Sigmoid colon (tissue), 7 donors: ENCODE measurements around the gene EFEMP2. TPM values are rescaled to one million over a fixed set of nuclear protein-coding genes. Genes with fewer than 3 reads are reported as not detected.

Experiments used
- DNase-seq: peaks from one replicate; pipeline ENCODE4 v3.0.0-alpha.2; 2019
- H3K27ac ChIP-seq, 4 donors: fragments of 200-600 bp; sonication (generic); one replicate each; pipeline ENCODE4 v1.5.1; 2016 to 2019; ENCODE audit warnings: mild to moderate bottlenecking in 1 of 4
- H3K27me3 ChIP-seq, 3 donors: fragments of 200-600 bp; sonication (generic); one replicate each; pipeline ENCODE4 v1.5.1; 2019; ENCODE audit warnings: mild to moderate bottlenecking in 1 of 3
- H3K36me3 ChIP-seq, 4 donors: fragments of 200-600 bp; sonication (generic); one replicate each; pipeline ENCODE4 v1.5.1; 2016 to 2019
- H3K4me1 ChIP-seq, 4 donors: fragments of 200-600 bp; sonication (generic); one replicate each; pipeline ENCODE4 v1.5.1; 2017 to 2019
- H3K4me3 ChIP-seq, 4 donors: fragments of 200-600 bp; sonication (generic); one replicate each; pipeline ENCODE4 v1.5.1; 2017 to 2019; ENCODE audit warnings: mild to moderate bottlenecking in 2 of 4, moderate library complexity in 1 of 4
- H3K9me3 ChIP-seq, 4 donors: fragments of 200-600 bp in 3 of 4; sonication (generic) in 3 of 4; one replicate each; pipeline versions ENCODE4 v1.5.1 to v1.6.1; 2013 to 2019
- CTCF ChIP-seq, 4 experiments: fragments of 450-650 bp in 3 of 4; fragments of 200-600 bp in 1 of 4; IDR thresholded peaks; one replicate each; pipeline ENCODE4 v1.5.1; 2016 to 2019; ENCODE audit warnings: antibody characterized with exemption in 4 of 4, mild to moderate bottlenecking in 3 of 4, moderate library complexity in 2 of 4
- EP300 ChIP-seq, 4 donors: sonication (generic); formaldehyde crosslinking; IDR thresholded peaks; one replicate each; pipeline ENCODE4 v1.6.1; 2017; ENCODE audit warnings: antibody characterized with exemption in 4 of 4
- POLR2A ChIP-seq, 2 donors: fragments of 450-650 bp; IDR thresholded peaks; one replicate each; pipeline ENCODE4 v1.6.1; 2016; ENCODE audit warnings: antibody characterized with exemption in 2 of 2, mild to moderate bottlenecking in 2 of 2, moderate library complexity in 2 of 2
- POLR2AphosphoS5 ChIP-seq, 4 donors: sonication (generic); formaldehyde crosslinking; IDR thresholded peaks; one replicate each; pipeline ENCODE4 v1.6.1; 2017; ENCODE audit warnings: antibody characterized with exemption in 4 of 4
- WGBS, 2 donors: extraction: QIAGEN DNeasy Blood & Tissue Kit; methylation state at CpG; one replicate each; pipeline ENCODE4 v1.1.7; 2013; 5-methylcytosine and 5-hydroxymethylcytosine counted together
- intact Hi-C: fragments of 100-400 bp; cut with DNase I; formaldehyde crosslinking; loops from one replicate; pipeline ENCODE4 v1.15.1; 2023
- polyA plus RNA-seq, 3 donors: library from polyadenylated mRNA; stranded (reverse); fragments of 200-250 nt; gene quantifications; one replicate each; pipeline ENCODE4 v1.2.3, GENCODE V29; 2013
- total RNA-seq, 4 donors: library from RNA; depleted of rRNA; stranded (reverse); fragments of >200 nt; gene quantifications; one replicate each; pipeline ENCODE4 v1.1.0, GENCODE V29; 2016
- donor health status: healthy with polysubstance abuse.
- donor health status: Bipolar disorder and iron deficiency.
- donor health status: healthy.

EFEMP2 gene
- total and polyA plus RNA-seq, 7 donors = 8.6 to 120 (median 71.7) TPM

DNA sequence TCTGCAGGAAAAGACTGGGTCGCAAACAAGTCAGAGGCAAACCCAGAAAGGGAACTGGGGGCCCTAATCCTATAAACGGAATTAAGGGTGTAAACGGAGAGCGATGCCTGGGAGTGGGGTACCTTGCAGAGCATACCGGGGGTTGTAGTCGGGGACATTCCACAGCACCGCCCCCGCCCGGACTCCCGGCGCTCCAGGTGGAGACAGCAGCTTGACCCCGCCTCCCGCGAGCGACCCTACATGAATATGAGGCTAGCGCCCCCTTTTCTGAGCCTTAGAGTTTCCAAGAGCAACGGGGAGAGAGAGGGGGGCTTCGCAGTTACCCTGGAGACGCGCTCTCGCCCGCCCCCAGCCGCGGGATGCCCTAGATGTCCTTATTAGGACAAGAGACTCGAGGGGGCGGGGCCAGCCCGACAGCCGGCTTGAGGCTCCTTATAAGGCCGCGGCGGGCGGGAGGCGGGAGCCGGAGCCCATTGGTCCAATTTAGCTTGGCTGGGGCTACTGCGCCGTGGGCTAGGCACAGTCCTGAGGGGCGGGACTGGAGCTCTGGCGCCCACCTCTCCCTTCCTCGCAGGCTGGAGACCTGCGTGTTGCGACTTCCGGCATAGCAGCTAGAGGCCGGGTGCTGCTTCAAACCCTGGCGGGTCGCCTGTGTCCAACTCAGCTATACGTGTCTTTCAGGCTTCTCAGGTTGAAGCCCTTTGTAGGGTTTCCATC, 13.3 kb downstream of the EFEMP2 start:
- 0 to 1% methylated on average over 46 of the region's 46 CpGs for WGBS, 2 donors
- Histone ChIP-seq H3K27ac (peak overlapping the region; percentile 89 to 99 (median 95)), H3K27me3 (no peaks in the 10 kb centered on the region), H3K36me3 (peaks cover 22 to 47% (median 44%) of the 10 kb centered on the region in 4 donors), H3K4me3 (peak overlapping the region; percentile 79 to 98 (median 90)), H3K4me1 (peaks cover 0 to 61% (median 51%) of the 10 kb centered on the region in 4 donors), H3K9me3 (no peaks in the 10 kb centered on the region)
- TF ChIP-seq EP300 (IDR thresholded peaks at IDR 0.05) = peak in 1 of 4 donors; percentile 28
- peak; percentile 99 for TF ChIP-seq POLR2AphosphoS5 (IDR thresholded peaks at IDR 0.05)
- no peak for TF ChIP-seq CTCF (IDR thresholded peaks at IDR 0.05)
- peak; percentile 98 to 99 for TF ChIP-seq POLR2A (IDR thresholded peaks at IDR 0.05)
- DNase-seq = peak; percentile 100
- intact Hi-C loops = loop anchor here (5.0 kb wide), 2 partner anchors 58 to 287 kb away; partner anchors contain the start of genes C11orf68, DRAP1, FAM89B and ZNRD2

GRCh38 chr11:65858681-65859087, 13.9 kb downstream of the EFEMP2 start:
- Histone ChIP-seq H3K4me3 (peak overlapping the region; percentile 79 to 98 (median 90)), H3K4me1 (peaks cover 0 to 67% (median 55%) of the 10 kb centered on the region in 4 donors), H3K9me3 (no peaks in the 10 kb centered on the region), H3K27ac (peak overlapping the region; percentile 89 to 99 (median 95)), H3K36me3 (peaks cover 22 to 47% (median 44%) of the 10 kb centered on the region in 4 donors), H3K27me3 (no peaks in the 10 kb centered on the region)
- no peak for DNase-seq
- TF ChIP-seq CTCF (IDR thresholded peaks at IDR 0.05) (no peak), POLR2AphosphoS5 (IDR thresholded peaks at IDR 0.05) (no peak), POLR2A (IDR thresholded peaks at IDR 0.05) (no peak), EP300 (IDR thresholded peaks at IDR 0.05) (no peak)
- intact Hi-C loops = loop anchor here (1.0 to 5.0 kb wide), 3 partner anchors 30 to 286 kb away; partner anchors contain the start of genes C11orf68, DRAP1, FAM89B and FIBP
- WGBS, 2 donors = 0 to 1% methylated on average over 10 of the region's 10 CpGs

- 0% methylated on average over 92 of the region's 92 CpGs for WGBS, 2 donors
- intact Hi-C loops = loop anchor here (1.0 to 5.0 kb wide), 3 partner anchors 30 to 286 kb away; partner anchors contain the start of genes C11orf68, DRAP1, FAM89B and FIBP
- DNase-seq = peak; percentile 100
- H3K9me3 ChIP-seq = no peaks in the 10 kb centered on the region
- peak within 1 kb of the TSS; percentile 89 to 99 (median 95) for H3K27ac ChIP-seq
- peaks cover 25 to 47% (median 45%) of the 10 kb centered on the region in 4 donors for H3K36me3 ChIP-seq
- peak; percentile 93 to 99 (median 98) for TF ChIP-seq POLR2AphosphoS5 (IDR thresholded peaks at IDR 0.05)
- no peak for TF ChIP-seq CTCF (IDR thresholded peaks at IDR 0.05)
- TF ChIP-seq POLR2A (IDR thresholded peaks at IDR 0.05) = peak; percentile 95 to 96
- peak in 1 of 4 donors; percentile 62 for TF ChIP-seq EP300 (IDR thresholded peaks at IDR 0.05)
- H3K4me1 ChIP-seq = peaks cover 0 to 70% (median 59%) of the 10 kb centered on the region in 4 donors
- H3K4me3 ChIP-seq = peak within 1 kb of the TSS; percentile 79 to 99 (median 98)
- no peaks in the 10 kb centered on the region for H3K27me3 ChIP-seq
These were observed 14.5 kb downstream of the EFEMP2 start, which contains the start of gene CFL1 for GRCh38 chr11:65857853-65858680. Gene CFL1, minus strand, starts transcription at chr11:65858180. Its CDS starts 81 bp downstream, at chr11:65858099.

DNA sequence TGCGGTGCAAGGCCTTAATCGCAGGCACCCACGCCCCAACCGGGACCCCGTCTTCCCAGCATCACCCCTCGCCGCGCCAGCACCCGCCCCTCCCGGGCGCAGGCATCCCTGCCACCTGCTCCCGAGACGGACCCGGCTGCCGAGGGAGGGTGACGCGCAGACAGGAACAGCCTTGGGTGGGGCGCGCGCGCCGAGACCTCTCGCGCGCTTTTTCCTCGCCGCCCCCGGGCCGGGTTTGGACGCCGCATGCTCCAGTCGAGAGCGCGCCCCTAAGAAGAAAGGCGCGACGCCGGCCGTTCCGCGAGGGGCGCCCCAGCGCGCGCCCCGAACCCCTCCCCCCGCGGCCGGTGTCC, 15.1 kb downstream of the EFEMP2 start:
- H3K27ac ChIP-seq = peak overlapping the region; percentile 89 to 99 (median 95)
- no peaks in the 10 kb centered on the region for H3K27me3 ChIP-seq
- intact Hi-C loops = loop anchor here (5.0 kb wide), 2 partner anchors 60 to 285 kb away; partner anchors contain the start of genes C11orf68, DRAP1, FAM89B and ZNRD2
- peaks cover 0 to 70% (median 57%) of the 10 kb centered on the region in 4 donors for H3K4me1 ChIP-seq
- TF ChIP-seq CTCF (IDR thresholded peaks at IDR 0.05) (no peak), POLR2A (IDR thresholded peaks at IDR 0.05) (no peak), EP300 (IDR thresholded peaks at IDR 0.05) (no peak)
- WGBS, 2 donors = 0 to 1% methylated on average over 49 of the region's 49 CpGs
- H3K9me3 ChIP-seq = no peaks in the 10 kb centered on the region
- no peak for DNase-seq
- H3K4me3 ChIP-seq = peak overlapping the region; percentile 79 to 99 (median 98)
- H3K36me3 ChIP-seq = peaks cover 30 to 46% (median 44%) of the 10 kb centered on the region in 4 donors
